Upper lobe of left lung (tissue), 6 donors: Measurements from ENCODE around the gene SEMA6A. TPM values are rescaled to one million over a fixed set of nuclear protein-coding genes. Genes with fewer than 3 reads are reported as not detected.

Experiments used
- ATAC-seq, 2 donors: fragments of 200-7000 bp; cut with Tn5 transposase; one replicate each; pipeline ENCODE4 v1.9.1; 2022; ENCODE audit warnings: mild to moderate bottlenecking in 2 of 2, moderate library complexity in 2 of 2; ENCODE audit not compliant: low FRiP score in 2 of 2
- DNase-seq, 2 donors: peaks; one replicate each; pipeline ENCODE4 v3.0.0-alpha.2; 2019 to 2020
- H3K27ac ChIP-seq, 4 donors: fragments of 200-600 bp; sonication (generic); one replicate each; pipeline ENCODE4 v1.5.1; 2016 to 2019
- H3K27me3 ChIP-seq, 4 donors: fragments of 200-600 bp; sonication (generic); one replicate each; pipeline ENCODE4 v1.5.1; 2017 to 2019
- H3K36me3 ChIP-seq, 4 donors: fragments of 200-600 bp; sonication (generic); one replicate each; pipeline ENCODE4 v1.5.1; 2016 to 2019
- H3K4me1 ChIP-seq, 4 donors: fragments of 200-600 bp; sonication (generic); one replicate each; pipeline ENCODE4 v1.5.1; 2018 to 2019
- H3K4me3 ChIP-seq, 4 donors: fragments of 200-600 bp; sonication (generic); one replicate each; pipeline ENCODE4 v1.5.1; 2017 to 2019; ENCODE audit warnings: mild to moderate bottlenecking in 2 of 4, moderate library complexity in 1 of 4
- H3K9me3 ChIP-seq, 4 donors: fragments of 200-600 bp; sonication (generic); one replicate each; pipeline ENCODE4 v1.5.1; 2018 to 2019
- CTCF ChIP-seq, 6 experiments: fragments of 450-650 bp in 4 of 6; fragments of 200-600 bp in 2 of 6; sonication (generic) in 2 of 6; IDR thresholded peaks; one replicate each; pipeline ENCODE4 v1.5.1; 2016 to 2019; ENCODE audit warnings: antibody characterized with exemption in 6 of 6
- EP300 ChIP-seq, 4 donors: sonication (generic); formaldehyde crosslinking; IDR thresholded peaks; one replicate each; pipeline ENCODE4 v1.5.1; 2017; ENCODE audit warnings: antibody characterized with exemption in 4 of 4, control low read depth in 2 of 4
- POLR2A ChIP-seq, 4 donors: fragments of 450-650 bp; IDR thresholded peaks; one replicate each; pipeline ENCODE4 v1.5.1; 2016 to 2017; ENCODE audit warnings: antibody characterized with exemption in 4 of 4, mild to moderate bottlenecking in 2 of 4
- POLR2AphosphoS5 ChIP-seq, 2 donors: sonication (generic); formaldehyde crosslinking; IDR thresholded peaks; one replicate each; pipeline ENCODE4 v1.5.1; 2017; ENCODE audit warnings: antibody characterized with exemption in 2 of 2
- WGBS, 2 donors: methylation state at CpG; one replicate each; pipeline ENCODE4 v1.1.5; 2017 to 2018; 5-methylcytosine and 5-hydroxymethylcytosine counted together
- total RNA-seq, 6 donors: library from RNA; depleted of rRNA in 4 of 6; stranded (reverse); fragments of >200 nt in 4 of 6; gene quantifications; one replicate each; pipeline versions ENCODE4 v1.1.0 to v1.2.1, GENCODE V29; 2016 to 2021
- donor health status: DM: no; HTN: no; CAD: no; lungs with moderate emphysema.
- donor health status: DM: no; HTN: yes; CAD: no; lungs with severe emphysema.

The SEMA6A gene
- total RNA-seq, 6 donors from 2014 or later: 17.1 to 66.5 (median 26.9) TPM

GRCh38 chr5:116451905-116452450, 122.6 kb downstream of the SEMA6A start:
- DNase-seq: no peak
- TF ChIP-seq EP300 (IDR thresholded peaks at IDR 0.05) (no peak), POLR2A (IDR thresholded peaks at IDR 0.05) (no peak), CTCF (IDR thresholded peaks at IDR 0.05) (no peak), POLR2AphosphoS5 (IDR thresholded peaks at IDR 0.05) (no peak)
- no peak for ATAC-seq
- no peaks in the 10 kb centered on the region for H3K27me3 ChIP-seq
- H3K27ac ChIP-seq: no peak overlapping the region
- H3K36me3 ChIP-seq: peaks cover 0 to 10% (median 7%) of the 10 kb centered on the region in 4 donors
- 96% methylated on average over 3 of the region's 3 CpGs for WGBS, 2 donors
- peaks cover 4 to 15% (median 10%) of the 10 kb centered on the region in 4 donors for H3K4me1 ChIP-seq
- H3K4me3 ChIP-seq: no peak overlapping the region
- H3K9me3 ChIP-seq: no peaks in the 10 kb centered on the region

GRCh38 chr5:116451066-116451465, 123.6 kb downstream of the SEMA6A start:
- Histone ChIP-seq H3K4me1 (peaks cover 4 to 15% (median 10%) of the 10 kb centered on the region in 4 donors), H3K27me3 (no peaks in the 10 kb centered on the region), H3K9me3 (no peaks in the 10 kb centered on the region), H3K4me3 (no peak overlapping the region), H3K36me3 (peaks cover 0 to 19% (median 14%) of the 10 kb centered on the region in 4 donors), H3K27ac (no peak overlapping the region)
- 85 to 92% methylated on average over 3 of the region's 3 CpGs for WGBS, 2 donors
- DNase-seq (no peak), ATAC-seq (no peak)
- TF ChIP-seq POLR2AphosphoS5 (IDR thresholded peaks at IDR 0.05): no peak
- TF ChIP-seq POLR2A (IDR thresholded peaks at IDR 0.05): no peak
- TF ChIP-seq CTCF (IDR thresholded peaks at IDR 0.05): no peak
- no peak for TF ChIP-seq EP300 (IDR thresholded peaks at IDR 0.05)

- DNase-seq: no peak
- Histone ChIP-seq H3K27ac (no peak overlapping the region), H3K9me3 (no peaks in the 10 kb centered on the region), H3K4me3 (no peak overlapping the region), H3K4me1 (peaks cover 3 to 11% (median 8%) of the 10 kb centered on the region in 4 donors), H3K36me3 (peaks cover 0 to 21% (median 16%) of the 10 kb centered on the region in 4 donors), H3K27me3 (no peaks in the 10 kb centered on the region)
- WGBS, 2 donors: 82 to 99% methylated on average over 3 of the region's 3 CpGs
- TF ChIP-seq EP300 (IDR thresholded peaks at IDR 0.05) (no peak), CTCF (IDR thresholded peaks at IDR 0.05) (no peak), POLR2A (IDR thresholded peaks at IDR 0.05) (no peak), POLR2AphosphoS5 (IDR thresholded peaks at IDR 0.05) (no peak)
- ATAC-seq: no peak
Measured at GRCh38 chr5:116449458-116449857, 125.2 kb downstream of the SEMA6A start.

- Histone ChIP-seq H3K27me3 (no peaks in the 10 kb centered on the region), H3K4me1 (peaks cover 0 to 6% (median 6%) of the 10 kb centered on the region in 4 donors), H3K36me3 (peaks cover 0 to 21% (median 16%) of the 10 kb centered on the region in 4 donors), H3K27ac (no peak overlapping the region), H3K9me3 (no peaks in the 10 kb centered on the region), H3K4me3 (no peak overlapping the region)
- WGBS, 2 donors: 77 to 78% methylated on average over 5 of the region's 5 CpGs
- ATAC-seq: no peak
- TF ChIP-seq POLR2AphosphoS5 (IDR thresholded peaks at IDR 0.05) (no peak), EP300 (IDR thresholded peaks at IDR 0.05) (no peak), CTCF (IDR thresholded peaks at IDR 0.05) (no peak), POLR2A (IDR thresholded peaks at IDR 0.05) (no peak)
- DNase-seq: no peak
Measured at GRCh38 chr5:116448870-116449427, 125.7 kb downstream of the SEMA6A start.

GRCh38 chr5:116448450-116448849, 126.2 kb downstream of the SEMA6A start:
- Histone ChIP-seq H3K9me3 (no peaks in the 10 kb centered on the region), H3K27me3 (no peaks in the 10 kb centered on the region), H3K36me3 (peaks cover 0 to 21% (median 16%) of the 10 kb centered on the region in 4 donors), H3K4me3 (no peak overlapping the region), H3K4me1 (peaks cover 0 to 6% (median 6%) of the 10 kb centered on the region in 4 donors), H3K27ac (no peak overlapping the region)
- no peak for ATAC-seq
- no peak for DNase-seq
- no peak for TF ChIP-seq EP300 (IDR thresholded peaks at IDR 0.05)
- no peak for TF ChIP-seq POLR2A (IDR thresholded peaks at IDR 0.05)
- 78 to 90% methylated on average over 4 of the region's 4 CpGs for WGBS, 2 donors
